HCT116 (cell line): ENCODE measurements around the gene ZYG11B.

ENCODE experiments used
- MAX ChIP-seq: IDR thresholded peaks from 2 replicates; pipeline ENCODE4 v1.6.1; 2012
- POLR2A ChIP-seq: IDR thresholded peaks from 2 replicates; pipeline ENCODE4 v1.7.0; 2011; ENCODE audit warnings: borderline replicate concordance; ENCODE audit not compliant: insufficient read depth, insufficient read length; ENCODE audit errors: extremely low read depth
- POLR2AphosphoS5 ChIP-seq: IDR thresholded peaks from 2 replicates; pipeline ENCODE4 v1.6.1; 2011; ENCODE audit warnings: mild to moderate bottlenecking, low read depth, low read length, moderate library complexity
- ZFX ChIP-seq: fragments of 450-650 bp; IDR thresholded peaks from 2 replicates; pipeline ENCODE4 v1.6.1; 2017
- TF ChIP-seq, protein P1 (sequence below), 3 experiments: fragments of 200-600 bp in 1 of 3; sonication (generic) in 1 of 3; IDR thresholded peaks in 2 of 3; conservative IDR thresholded peaks in 1 of 3; 2 replicates each; pipeline ENCODE4 v1.5.1; 2012 to 2017; ENCODE audit warnings: low read depth in 2 of 3, low read length in 2 of 3, antibody characterized with exemption in 1 of 3, borderline replicate concordance in 1 of 3, control low read depth in 1 of 3, mild to moderate bottlenecking in 1 of 3, mixed read lengths in 1 of 3, mixed run types in 1 of 3, moderate library complexity in 1 of 3; ENCODE audit not compliant: insufficient read depth in 1 of 3

DNA sequence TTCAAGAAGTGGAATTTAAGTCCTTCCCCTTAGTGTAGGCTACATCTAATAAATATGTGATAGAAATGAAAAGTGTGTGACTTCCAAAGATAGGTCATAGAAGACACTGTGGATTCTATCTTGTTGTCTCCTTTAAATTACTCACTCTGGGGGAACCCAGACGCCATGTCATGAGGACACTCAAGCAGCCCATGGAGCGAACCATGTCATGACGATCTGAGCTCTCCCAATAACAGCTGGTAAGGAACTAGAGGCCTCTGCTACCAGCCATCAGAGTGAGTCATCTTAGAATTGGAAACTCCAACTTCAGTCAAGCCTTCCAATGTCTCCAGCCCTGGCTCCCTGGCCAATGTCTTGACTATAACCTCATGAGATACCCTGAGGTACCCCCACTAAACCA is 34.4 kb upstream of the ZYG11B start:
- TF ChIP-seq POLR2A = no peak
- TF ChIP-seq, protein P1, sequence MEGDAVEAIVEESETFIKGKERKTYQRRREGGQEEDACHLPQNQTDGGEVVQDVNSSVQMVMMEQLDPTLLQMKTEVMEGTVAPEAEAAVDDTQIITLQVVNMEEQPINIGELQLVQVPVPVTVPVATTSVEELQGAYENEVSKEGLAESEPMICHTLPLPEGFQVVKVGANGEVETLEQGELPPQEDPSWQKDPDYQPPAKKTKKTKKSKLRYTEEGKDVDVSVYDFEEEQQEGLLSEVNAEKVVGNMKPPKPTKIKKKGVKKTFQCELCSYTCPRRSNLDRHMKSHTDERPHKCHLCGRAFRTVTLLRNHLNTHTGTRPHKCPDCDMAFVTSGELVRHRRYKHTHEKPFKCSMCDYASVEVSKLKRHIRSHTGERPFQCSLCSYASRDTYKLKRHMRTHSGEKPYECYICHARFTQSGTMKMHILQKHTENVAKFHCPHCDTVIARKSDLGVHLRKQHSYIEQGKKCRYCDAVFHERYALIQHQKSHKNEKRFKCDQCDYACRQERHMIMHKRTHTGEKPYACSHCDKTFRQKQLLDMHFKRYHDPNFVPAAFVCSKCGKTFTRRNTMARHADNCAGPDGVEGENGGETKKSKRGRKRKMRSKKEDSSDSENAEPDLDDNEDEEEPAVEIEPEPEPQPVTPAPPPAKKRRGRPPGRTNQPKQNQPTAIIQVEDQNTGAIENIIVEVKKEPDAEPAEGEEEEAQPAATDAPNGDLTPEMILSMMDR (IDR thresholded peaks at IDR 0.05 in 2 of 3, conservative IDR thresholded peaks at IDR 0.05 in 1 of 3; ENCODE audit: borderline replicate concordance in 1 of 3, insufficient read depth in 1 of 3, low read depth in 2 of 3, low read length in 2 of 3) = no peak
- no peak for TF ChIP-seq MAX
- TF ChIP-seq POLR2AphosphoS5 = no peak
- TF ChIP-seq ZFX = no peak
